Panc1 (cell line): ENCODE data around the gene CADM1. TPM values are rescaled to one million over a fixed set of nuclear protein-coding genes. Genes with fewer than 3 reads are reported as not detected.

Experiments used
- ATAC-seq: fragments of 200-7000 bp; cut with Tn5 transposase; 2 replicates; pipeline ENCODE4 v1.9.1; 2020; ENCODE audit warnings: mild to moderate bottlenecking, moderate library complexity
- BruUV-seq: library from RNA; stranded (reverse); fragments of 400-500 nt; replicated peaks from 2 replicates; lab custom pipeline; 2021; lab: Mats Ljungman, UMichigan
- CTCF ChIA-PET: fragments of 300-600 bp; sonication (Branson Sonifier 250); formaldehyde crosslinking; loops from one replicate; lab custom pipeline; 2022; ENCODE audit warnings: antibody characterized with exemption; lab: Charles Lee
- POLR2A ChIA-PET: fragments of 300-600 bp; sonication (Branson Sonifier 250); formaldehyde crosslinking; loops from one replicate; lab custom pipeline; 2022; ENCODE audit warnings: antibody characterized with exemption; lab: Charles Lee
- DNase-seq: peaks from one replicate; pipeline ENCODE4 v3.0.0-alpha.2; 2010; ENCODE audit warnings: low read depth, low spot score
- H3K27ac ChIP-seq: 2 replicates; pipeline ENCODE4 v1.5.1; 2011; ENCODE audit warnings: mild to moderate bottlenecking, low read length, inconsistent platforms
- H3K27me3 ChIP-seq: fragments of 200-500 bp; sonication (Bioruptor generic); 2 replicates; pipeline ENCODE4 v1.6.0; 2014; ENCODE audit warnings: low read length, inconsistent platforms; ENCODE audit not compliant: control insufficient read depth, insufficient read depth
- H3K36me3 ChIP-seq: fragments of 200-500 bp; sonication (Bioruptor generic); 2 replicates; pipeline ENCODE4 v1.5.1; 2014; ENCODE audit warnings: inconsistent platforms, mild to moderate bottlenecking, low read length, moderate library complexity; ENCODE audit not compliant: control insufficient read depth, insufficient read depth
- H3K4me1 ChIP-seq: 2 replicates; pipeline ENCODE4 v1.5.1; 2011; ENCODE audit warnings: inconsistent platforms, mild to moderate bottlenecking, low read length, moderate library complexity; ENCODE audit not compliant: control insufficient read depth, insufficient read depth
- H3K4me3 ChIP-seq, 2 experiments: 2 replicates each; pipeline ENCODE4 v1.5.1; 2011 to 2012; ENCODE audit warnings: low read depth in 2 of 2, low read length in 2 of 2, mild to moderate bottlenecking in 2 of 2, inconsistent platforms in 1 of 2, moderate library complexity in 1 of 2
- H3K9me3 ChIP-seq: fragments of 200-500 bp; sonication (Bioruptor generic); 2 replicates; pipeline ENCODE4 v1.5.1; 2014; ENCODE audit warnings: low read depth, mild to moderate bottlenecking, inconsistent platforms, low read length, moderate library complexity; ENCODE audit not compliant: control insufficient read depth, insufficient read depth
- CTCF ChIP-seq: fragments of 450-650 bp; IDR thresholded peaks from 2 replicates; pipeline ENCODE4 v1.5.1; 2017; ENCODE audit warnings: mild to moderate bottlenecking
- POLR2AphosphoS5 ChIP-seq: IDR thresholded peaks from 2 replicates; pipeline ENCODE4 v1.6.1; 2012; ENCODE audit warnings: mild to moderate bottlenecking, low read depth, low read length, moderate library complexity
- REST ChIP-seq, 2 experiments: IDR thresholded peaks; 2 replicates each; pipeline ENCODE4 v1.6.1; 2011 to 2012; ENCODE audit warnings: low read depth in 2 of 2, control low read depth in 1 of 2, low read length in 1 of 2, mild to moderate bottlenecking in 1 of 2, moderate library complexity in 1 of 2; ENCODE audit not compliant: insufficient read depth in 1 of 2
- SIN3A ChIP-seq: IDR thresholded peaks from 2 replicates; pipeline ENCODE4 v1.6.1; 2012; ENCODE audit warnings: low read depth, mild to moderate bottlenecking, low read length, moderate library complexity, borderline replicate concordance; ENCODE audit not compliant: insufficient read depth
- TCF7L2 ChIP-seq: IDR thresholded peaks from 2 replicates; pipeline ENCODE4 v1.6.1; 2011; ENCODE audit warnings: mild to moderate bottlenecking, low read depth, low read length, inconsistent platforms
- in situ Hi-C: cut with HindIII; loops from 2 replicates; pipeline ENCODE4 v1.10.0; 2016; ENCODE audit warnings: low sequenced_read_pairs, low pct_unique_long_range_greater_than_20kb
- intact Hi-C: fragments of 100-400 bp; cut with micrococcal nuclease; formaldehyde crosslinking; loops from one replicate; pipeline ENCODE4 v1.10.0; 2022; ENCODE audit not compliant: unreplicated experiment
- total RNA-seq: library from RNA; stranded (reverse); gene quantifications from one replicate; pipeline ENCODE4 v1.2.1, GENCODE V29; 2021; ENCODE audit not compliant: unreplicated experiment

Gene CADM1
- total RNA-seq, 1 experiment from 2014 or later, result 3.9 TPM

GRCh38 chr11:115291325-115291724 lies 212.9 kb downstream of the CADM1 start:
- Histone ChIP-seq H3K4me3 (no peak overlapping the region), H3K27me3 (no peaks in the 10 kb centered on the region), H3K36me3 (no peaks in the 10 kb centered on the region), H3K27ac (no peak overlapping the region), H3K9me3 (no peaks in the 10 kb centered on the region), H3K4me1 (no peaks in the 10 kb centered on the region)
- ATAC-seq (no peak), DNase-seq (no peak)
- in situ Hi-C loops, result no loop called here
- intact Hi-C loops, result no loop called here
- TF ChIP-seq CTCF (no peak), POLR2AphosphoS5 (no peak), SIN3A (no peak), REST (IDR thresholded peaks at IDR 0.05; ENCODE audit: insufficient read depth in 1 of 2, low read depth in 2 of 2, low read length in 1 of 2) (no peak), TCF7L2 (no peak)
- POLR2A ChIA-PET, result no interaction called here
- no TSS peak for BruUV-seq
- CTCF ChIA-PET, result no interaction called here

GRCh38 chr11:115290893-115291292 lies 213.3 kb downstream of the CADM1 start:
- DNase-seq (no peak), ATAC-seq (no peak)
- Histone ChIP-seq H3K9me3 (no peaks in the 10 kb centered on the region), H3K4me3 (no peak overlapping the region), H3K27me3 (no peaks in the 10 kb centered on the region), H3K36me3 (no peaks in the 10 kb centered on the region), H3K27ac (no peak overlapping the region), H3K4me1 (no peaks in the 10 kb centered on the region)
- ChIA-PET CTCF (interaction anchor here (0.7 kb wide), 1 partner anchor 1316 kb away, joined by 3 read pairs; the partner anchor contains the start of gene HTR3A), POLR2A (no interaction called here)
- TF ChIP-seq REST (IDR thresholded peaks at IDR 0.05; ENCODE audit: insufficient read depth in 1 of 2, low read depth in 2 of 2, low read length in 1 of 2) (no peak), CTCF (no peak), SIN3A (no peak), POLR2AphosphoS5 (no peak), TCF7L2 (no peak)
- in situ Hi-C loops (no loop called here), intact Hi-C loops (no loop called here)
- no TSS peak for BruUV-seq
